ENCODE measurements around the gene OSR1. TPM values are rescaled to one million over a fixed set of nuclear protein-coding genes. Genes with fewer than 3 reads are reported as not detected.

The OSR1 gene
- total and polyA plus RNA-seq, 10 of the 15 experiments (the other 5 are each of a cell fraction or from before 2014, with no cell fraction given) = not detected

- intact Hi-C loops (cut with micrococcal nuclease; ENCODE audit: unreplicated experiment) = loop anchor here (1.0 to 5.0 kb wide), 4 partner anchors 479 to 841 kb away; no protein-coding TSS in a partner anchor
- ChIA-PET CTCF (interaction anchor here (1.1 kb wide), 1 partner anchor 14 kb away, joined by 3 read pairs; no protein-coding TSS in a partner anchor), SMC1A (ENCODE audit: uncharacterized antibody, unreplicated experiment) (interaction anchor here (0.7 to 1.2 kb wide), 2 partner anchors 30 to 842 kb away, joined by 3 read pairs; no protein-coding TSS in a partner anchor), RAD21 (ENCODE audit: unreplicated experiment) (no interaction called here), POLR2A (interaction anchor here (0.7 kb wide), 1 partner anchor 49 kb away, joined by 4 read pairs; no protein-coding TSS in a partner anchor)
- no peak overlapping the region for H3K9ac ChIP-seq (ENCODE audit: control insufficient read depth, insufficient read depth, low read length)
- H3K4me3 ChIP-seq = peak overlapping the region; percentile 64; the same call in 1 of the 2 replicates
- H4K20me1 ChIP-seq (ENCODE audit: control insufficient read depth, insufficient read depth) = no peaks in the 10 kb centered on the region
- FAIRE-seq (no peak), ATAC-seq (no peak), DNase-seq (ENCODE audit: low read depth, low spot score) (no peak)
- H3K27ac ChIP-seq (ENCODE audit: control insufficient read depth, insufficient read depth) = no peak overlapping the region
- H3K79me2 ChIP-seq (ENCODE audit: control insufficient read depth, insufficient read depth, low read length) = no peaks in the 10 kb centered on the region
- TF ChIP-seq ZNF217 (IDR thresholded peaks at IDR 0.05) (no peak), HCFC1 (IDR thresholded peaks at IDR 0.05; ENCODE audit: low read length) (no peak), RELB (IDR thresholded peaks at IDR 0.05; ENCODE audit: low read depth) (no peak), FOS (IDR thresholded peaks at IDR 0.05; ENCODE audit: borderline replicate concordance, extremely low read depth, insufficient read length) (no peak), CHD1 (IDR thresholded peaks at IDR 0.05; ENCODE audit: low read depth, low read length) (no peak), CREM (IDR thresholded peaks at IDR 0.05; ENCODE audit: low read depth) (no peak), NR2C2 (IDR thresholded peaks at IDR 0.05; ENCODE audit: borderline replicate concordance, control insufficient read depth, insufficient read length, low read depth) (no peak)
- WGBS (ENCODE audit: insufficient coverage, insufficient replicate concordance, low lambda C conversion rate, missing lambda C conversion rate) = 45% methylated on average over 20 of the region's 20 CpGs
- no peak overlapping the region for H2AFZ ChIP-seq (ENCODE audit: control insufficient read depth, low read depth, low read length)
- H3K4me1 ChIP-seq (ENCODE audit: control insufficient read depth, insufficient read depth, low read length) = peaks cover 6% of the 10 kb centered on the region; the same call in 1 of the 2 replicates
- in situ Hi-C loops (cut with MboI) = loop anchor here (10.0 kb wide), 1 partner anchor 839 kb away; no protein-coding TSS in a partner anchor
- no peaks in the 10 kb centered on the region for H3K36me3 ChIP-seq (ENCODE audit: control insufficient read depth in 2 of 2, insufficient read depth in 2 of 2, low read length in 1 of 2)
- peaks cover 19 to 49% of the 10 kb centered on the region in 2 experiments for H3K27me3 ChIP-seq (replicated peaks in 1 of 2; ENCODE audit: control insufficient read depth in 2 of 2, insufficient read depth in 2 of 2, low read length in 1 of 2)
- no peak overlapping the region; the same call in 1 of the 2 replicates for H3K4me2 ChIP-seq (ENCODE audit: control insufficient read depth, insufficient read depth)
- no peaks in the 10 kb centered on the region for H3K9me3 ChIP-seq (replicated peaks; ENCODE audit: control insufficient read depth, insufficient read depth, low read length)
- no TSS peak for BruUV-seq (replicated peaks)
Observed at GRCh38 chr2:19363474-19363778, 5.0 kb upstream of the OSR1 start.
